Kidney epithelial cell (primary cell): Measurements from ENCODE around the gene CD53. TPM values are rescaled to one million over a fixed set of nuclear protein-coding genes. Genes with fewer than 3 reads are reported as not detected.
"Not testable (repeated sequence)": the region's sequence is repeated elsewhere in the genome, so short reads cannot be mapped to it uniquely, and the experiment has no call there.

Experiments
- DNase-seq: peaks from one replicate; pipeline ENCODE4 v3.0.0-alpha.2; 2010; ENCODE audit warnings: low read depth
- H3K27me3 ChIP-seq: 2 replicates; pipeline ENCODE4 v1.6.0; 2011; ENCODE audit warnings: low read length; ENCODE audit not compliant: control insufficient read depth, insufficient read depth
- H3K36me3 ChIP-seq: 2 replicates; pipeline ENCODE4 v1.5.1; 2011; ENCODE audit warnings: low read length; ENCODE audit not compliant: control insufficient read depth, insufficient read depth
- H3K4me3 ChIP-seq: 2 replicates; pipeline ENCODE4 v1.5.1; 2011; ENCODE audit warnings: low read depth, mild to moderate bottlenecking, control low read depth, low read length
- CTCF ChIP-seq: IDR thresholded peaks from 2 replicates; pipeline ENCODE4 v1.5.1; 2011; ENCODE audit warnings: mild to moderate bottlenecking, moderate library complexity, low read length, control low read depth, inconsistent platforms; ENCODE audit not compliant: insufficient read depth, poor library complexity, severe bottlenecking
- total RNA-seq: library from RNA; depleted of rRNA; stranded (reverse); fragments of >200 nt; gene quantifications from 2 replicates; pipeline ENCODE4 v1.2.3, GENCODE V29; 2015

Gene CD53
- total RNA-seq, 1 donor from 2014 or later, result not detected

- no peak for DNase-seq
Observed at GRCh38 chr1:110927484-110928075, 54.6 kb downstream of the CD53 start.

GRCh38 chr1:110928191-110928590 lies 55.2 kb downstream of the CD53 start:
- H3K36me3 ChIP-seq, result no peaks in the 10 kb centered on the region
- no peak for DNase-seq
- no peak for TF ChIP-seq CTCF
- no peak overlapping the region for H3K4me3 ChIP-seq
- no peaks in the 10 kb centered on the region for H3K27me3 ChIP-seq

More at GRCh38 chr1:110927484-110928075, 54.6 kb downstream of the CD53 start:
- TF ChIP-seq CTCF, result no peak
- Histone ChIP-seq H3K27me3 (no peaks in the 10 kb centered on the region), H3K4me3 (no peak overlapping the region), H3K36me3 (no peaks in the 10 kb centered on the region)

GRCh38 chr1:110928904-110929303 lies 56.0 kb downstream of the CD53 start:
- Histone ChIP-seq H3K4me3 (no peak overlapping the region), H3K27me3 (no peaks in the 10 kb centered on the region), H3K36me3 (no peaks in the 10 kb centered on the region)
- no peak for TF ChIP-seq CTCF
- no peak for DNase-seq

- not testable (repeated sequence) for H3K4me3 ChIP-seq, DNase-seq, H3K36me3 ChIP-seq, H3K27me3 ChIP-seq
Observed at GRCh38 chr1:110931097-110931496, 58.1 kb downstream of the CD53 start.

GRCh38 chr1:110936567-110936966 lies 63.6 kb downstream of the CD53 start:
- H3K27me3 ChIP-seq, result no peaks in the 10 kb centered on the region
- TF ChIP-seq CTCF, result no peak
- no peak for DNase-seq
- H3K36me3 ChIP-seq, result no peaks in the 10 kb centered on the region
- H3K4me3 ChIP-seq, result no peak overlapping the region

- DNase-seq, result no peak
- H3K4me3 ChIP-seq, result no peak overlapping the region
- TF ChIP-seq CTCF, result no peak
- no peaks in the 10 kb centered on the region for H3K27me3 ChIP-seq
- H3K36me3 ChIP-seq, result no peaks in the 10 kb centered on the region
Observed at GRCh38 chr1:110944806-110945205, 71.9 kb downstream of the CD53 start.
